Esophagus muscularis mucosa (tissue), 4 donors: ENCODE measurements around the gene ILF3.

Experiments used
- EP300 ChIP-seq: sonication (generic); formaldehyde crosslinking; IDR thresholded peaks from one replicate; pipeline ENCODE4 v1.6.1; 2017; ENCODE audit warnings: antibody characterized with exemption
- POLR2A ChIP-seq: fragments of 450-650 bp; IDR thresholded peaks from one replicate; pipeline ENCODE4 v1.6.1; 2017; ENCODE audit warnings: antibody characterized with exemption, moderate library complexity, mild to moderate bottlenecking, low read depth
- TF ChIP-seq, protein P1 (sequence below), 3 experiments: fragments of 200-600 bp in 2 of 3; fragments of 450-650 bp in 1 of 3; sonication (generic) in 2 of 3; IDR thresholded peaks; one replicate each; pipeline ENCODE4 v1.5.1; 2017 to 2019; ENCODE audit warnings: antibody characterized with exemption in 3 of 3, mild to moderate bottlenecking in 2 of 3, moderate library complexity in 1 of 3

- TF ChIP-seq, protein P1, sequence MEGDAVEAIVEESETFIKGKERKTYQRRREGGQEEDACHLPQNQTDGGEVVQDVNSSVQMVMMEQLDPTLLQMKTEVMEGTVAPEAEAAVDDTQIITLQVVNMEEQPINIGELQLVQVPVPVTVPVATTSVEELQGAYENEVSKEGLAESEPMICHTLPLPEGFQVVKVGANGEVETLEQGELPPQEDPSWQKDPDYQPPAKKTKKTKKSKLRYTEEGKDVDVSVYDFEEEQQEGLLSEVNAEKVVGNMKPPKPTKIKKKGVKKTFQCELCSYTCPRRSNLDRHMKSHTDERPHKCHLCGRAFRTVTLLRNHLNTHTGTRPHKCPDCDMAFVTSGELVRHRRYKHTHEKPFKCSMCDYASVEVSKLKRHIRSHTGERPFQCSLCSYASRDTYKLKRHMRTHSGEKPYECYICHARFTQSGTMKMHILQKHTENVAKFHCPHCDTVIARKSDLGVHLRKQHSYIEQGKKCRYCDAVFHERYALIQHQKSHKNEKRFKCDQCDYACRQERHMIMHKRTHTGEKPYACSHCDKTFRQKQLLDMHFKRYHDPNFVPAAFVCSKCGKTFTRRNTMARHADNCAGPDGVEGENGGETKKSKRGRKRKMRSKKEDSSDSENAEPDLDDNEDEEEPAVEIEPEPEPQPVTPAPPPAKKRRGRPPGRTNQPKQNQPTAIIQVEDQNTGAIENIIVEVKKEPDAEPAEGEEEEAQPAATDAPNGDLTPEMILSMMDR (IDR thresholded peaks at IDR 0.05), result no peak
- TF ChIP-seq POLR2A (no peak), EP300 (no peak)
Measured at GRCh38 chr19:10701955-10702525, 47.9 kb downstream of the ILF3 start.
